Stimulated activated CD4-positive, alpha-beta T cell treated with anti-CD3 and anti-CD28 coated beads, Interleukin-12 subunit alpha, Interleukin-12 subunit beta, amount 100 ng/mL, for 24 hours (primary cell): ENCODE measurements around the gene ARHGEF6.
"Not testable (repeated sequence)": the region's sequence is repeated elsewhere in the genome, so short reads cannot be mapped to it uniquely, and the experiment has no call there.

Source experiments
- DNase-seq, 2 experiments: peaks; one replicate each; pipeline ENCODE4 v3.0.0-alpha.2; 2020; ENCODE audit warnings: low read depth in 2 of 2

ARHGEF6 gene

GRCh38 chrX:136780763-136781162, at the start of gene ARHGEF6:
TSS of gene ARHGEF6 (minus strand) at chrX:136780932. CDS start at chrX:136780882, 50 bp downstream.
- no peak for DNase-seq

GRCh38 chrX:136829413-136829812, 48.7 kb upstream of the ARHGEF6 start:
- no peak for DNase-seq

- no peak for DNase-seq
Measured at GRCh38 chrX:136828830-136829229, 48.1 kb upstream of the ARHGEF6 start.

GRCh38 chrX:136827026-136827425, 46.3 kb upstream of the ARHGEF6 start:
- DNase-seq, result no peak

GRCh38 chrX:136825771-136826170, 45.0 kb upstream of the ARHGEF6 start:
- DNase-seq, result no peak

GRCh38 chrX:136823175-136823574, 42.4 kb upstream of the ARHGEF6 start:
- DNase-seq, result no peak

GRCh38 chrX:136822337-136823095, 41.8 kb upstream of the ARHGEF6 start:
- no peak for DNase-seq

- not testable (repeated sequence) for DNase-seq
Measured at GRCh38 chrX:136819756-136820155, 39.0 kb upstream of the ARHGEF6 start.

- DNase-seq, result no peak
Measured at GRCh38 chrX:136819031-136819703, 38.4 kb upstream of the ARHGEF6 start.

- DNase-seq, result no peak
Measured at GRCh38 chrX:136816975-136817374, 36.2 kb upstream of the ARHGEF6 start.

- DNase-seq, result no peak
Measured at GRCh38 chrX:136814847-136815750, 34.4 kb upstream of the ARHGEF6 start.

GRCh38 chrX:136812286-136812685, 31.6 kb upstream of the ARHGEF6 start:
- no peak for DNase-seq

GRCh38 chrX:136810493-136810892, 29.8 kb upstream of the ARHGEF6 start:
- DNase-seq, result no peak

- DNase-seq, result no peak
Measured at GRCh38 chrX:136806891-136807410, 26.2 kb upstream of the ARHGEF6 start.

GRCh38 chrX:136802515-136802914, 21.8 kb upstream of the ARHGEF6 start:
- DNase-seq, result no peak

- no peak for DNase-seq
Measured at GRCh38 chrX:136797787-136798186, 17.1 kb upstream of the ARHGEF6 start.

- DNase-seq, result not testable (repeated sequence)
Measured at GRCh38 chrX:136795132-136795531, 14.4 kb upstream of the ARHGEF6 start.

- not testable (repeated sequence) for DNase-seq
Measured at GRCh38 chrX:136794660-136795059, 13.9 kb upstream of the ARHGEF6 start.

GRCh38 chrX:136794080-136794479, 13.3 kb upstream of the ARHGEF6 start:
- no peak for DNase-seq

GRCh38 chrX:136789856-136790255, 9.1 kb upstream of the ARHGEF6 start:
- no peak for DNase-seq

- no peak for DNase-seq
Measured at GRCh38 chrX:136784231-136784630, 3.5 kb upstream of the ARHGEF6 start.

- no peak for DNase-seq
Measured at GRCh38 chrX:136783159-136783558, 2.4 kb upstream of the ARHGEF6 start.
